ENCODE data around the gene RASSF8.

DNA sequence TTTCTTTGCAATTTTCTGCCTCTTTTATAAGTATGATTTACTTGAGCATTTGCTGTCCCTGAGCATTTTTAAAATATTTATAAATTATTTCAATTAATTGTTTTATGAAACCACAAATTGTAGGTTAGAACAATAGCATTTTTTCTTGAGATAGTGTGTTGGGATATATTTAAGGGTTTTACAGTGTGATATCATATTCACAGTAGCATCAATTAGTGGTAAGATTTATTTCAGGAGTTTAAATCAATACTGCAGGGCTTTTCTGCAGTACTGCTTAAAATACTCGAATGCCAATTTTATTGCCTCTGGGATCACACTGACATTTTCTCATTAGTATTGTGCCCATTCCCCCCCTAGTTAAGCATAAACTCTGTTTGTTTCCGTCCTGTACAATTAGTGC, 84.2 kb downstream of the RASSF8 start:
- TF ChIP-seq, protein P1, sequence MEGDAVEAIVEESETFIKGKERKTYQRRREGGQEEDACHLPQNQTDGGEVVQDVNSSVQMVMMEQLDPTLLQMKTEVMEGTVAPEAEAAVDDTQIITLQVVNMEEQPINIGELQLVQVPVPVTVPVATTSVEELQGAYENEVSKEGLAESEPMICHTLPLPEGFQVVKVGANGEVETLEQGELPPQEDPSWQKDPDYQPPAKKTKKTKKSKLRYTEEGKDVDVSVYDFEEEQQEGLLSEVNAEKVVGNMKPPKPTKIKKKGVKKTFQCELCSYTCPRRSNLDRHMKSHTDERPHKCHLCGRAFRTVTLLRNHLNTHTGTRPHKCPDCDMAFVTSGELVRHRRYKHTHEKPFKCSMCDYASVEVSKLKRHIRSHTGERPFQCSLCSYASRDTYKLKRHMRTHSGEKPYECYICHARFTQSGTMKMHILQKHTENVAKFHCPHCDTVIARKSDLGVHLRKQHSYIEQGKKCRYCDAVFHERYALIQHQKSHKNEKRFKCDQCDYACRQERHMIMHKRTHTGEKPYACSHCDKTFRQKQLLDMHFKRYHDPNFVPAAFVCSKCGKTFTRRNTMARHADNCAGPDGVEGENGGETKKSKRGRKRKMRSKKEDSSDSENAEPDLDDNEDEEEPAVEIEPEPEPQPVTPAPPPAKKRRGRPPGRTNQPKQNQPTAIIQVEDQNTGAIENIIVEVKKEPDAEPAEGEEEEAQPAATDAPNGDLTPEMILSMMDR (conservative IDR thresholded peaks at IDR 0.05; ENCODE audit: low read depth in 2 of 2), result no peak
- TF ChIP-seq EZH2 (IDR thresholded peaks at IDR 0.05; ENCODE audit: low read depth, unreplicated experiment) (no peak), POLR2AphosphoS5 (IDR thresholded peaks at IDR 0.05; ENCODE audit: low read depth) (no peak), CREB1 (CRISPR knock-in tag; IDR thresholded peaks at IDR 0.05; ENCODE audit: low read depth) (no peak), JUNB (IDR thresholded peaks at IDR 0.05; ENCODE audit: unreplicated experiment) (no peak), ZNF114 (CRISPR knock-in tag; IDR thresholded peaks at IDR 0.05) (no peak), EZH2phosphoT487 (IDR thresholded peaks at IDR 0.05; ENCODE audit: unreplicated experiment) (no peak)
- TF ChIP-seq, protein P2, sequence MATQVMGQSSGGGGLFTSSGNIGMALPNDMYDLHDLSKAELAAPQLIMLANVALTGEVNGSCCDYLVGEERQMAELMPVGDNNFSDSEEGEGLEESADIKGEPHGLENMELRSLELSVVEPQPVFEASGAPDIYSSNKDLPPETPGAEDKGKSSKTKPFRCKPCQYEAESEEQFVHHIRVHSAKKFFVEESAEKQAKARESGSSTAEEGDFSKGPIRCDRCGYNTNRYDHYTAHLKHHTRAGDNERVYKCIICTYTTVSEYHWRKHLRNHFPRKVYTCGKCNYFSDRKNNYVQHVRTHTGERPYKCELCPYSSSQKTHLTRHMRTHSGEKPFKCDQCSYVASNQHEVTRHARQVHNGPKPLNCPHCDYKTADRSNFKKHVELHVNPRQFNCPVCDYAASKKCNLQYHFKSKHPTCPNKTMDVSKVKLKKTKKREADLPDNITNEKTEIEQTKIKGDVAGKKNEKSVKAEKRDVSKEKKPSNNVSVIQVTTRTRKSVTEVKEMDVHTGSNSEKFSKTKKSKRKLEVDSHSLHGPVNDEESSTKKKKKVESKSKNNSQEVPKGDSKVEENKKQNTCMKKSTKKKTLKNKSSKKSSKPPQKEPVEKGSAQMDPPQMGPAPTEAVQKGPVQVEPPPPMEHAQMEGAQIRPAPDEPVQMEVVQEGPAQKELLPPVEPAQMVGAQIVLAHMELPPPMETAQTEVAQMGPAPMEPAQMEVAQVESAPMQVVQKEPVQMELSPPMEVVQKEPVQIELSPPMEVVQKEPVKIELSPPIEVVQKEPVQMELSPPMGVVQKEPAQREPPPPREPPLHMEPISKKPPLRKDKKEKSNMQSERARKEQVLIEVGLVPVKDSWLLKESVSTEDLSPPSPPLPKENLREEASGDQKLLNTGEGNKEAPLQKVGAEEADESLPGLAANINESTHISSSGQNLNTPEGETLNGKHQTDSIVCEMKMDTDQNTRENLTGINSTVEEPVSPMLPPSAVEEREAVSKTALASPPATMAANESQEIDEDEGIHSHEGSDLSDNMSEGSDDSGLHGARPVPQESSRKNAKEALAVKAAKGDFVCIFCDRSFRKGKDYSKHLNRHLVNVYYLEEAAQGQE (IDR thresholded peaks at IDR 0.05; ENCODE audit: unreplicated experiment), result no peak
- TF ChIP-seq, protein P3, sequence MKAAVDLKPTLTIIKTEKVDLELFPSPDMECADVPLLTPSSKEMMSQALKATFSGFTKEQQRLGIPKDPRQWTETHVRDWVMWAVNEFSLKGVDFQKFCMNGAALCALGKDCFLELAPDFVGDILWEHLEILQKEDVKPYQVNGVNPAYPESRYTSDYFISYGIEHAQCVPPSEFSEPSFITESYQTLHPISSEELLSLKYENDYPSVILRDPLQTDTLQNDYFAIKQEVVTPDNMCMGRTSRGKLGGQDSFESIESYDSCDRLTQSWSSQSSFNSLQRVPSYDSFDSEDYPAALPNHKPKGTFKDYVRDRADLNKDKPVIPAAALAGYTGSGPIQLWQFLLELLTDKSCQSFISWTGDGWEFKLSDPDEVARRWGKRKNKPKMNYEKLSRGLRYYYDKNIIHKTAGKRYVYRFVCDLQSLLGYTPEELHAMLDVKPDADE (IDR thresholded peaks at IDR 0.05), result no peak
- TF ChIP-seq, protein P4, sequence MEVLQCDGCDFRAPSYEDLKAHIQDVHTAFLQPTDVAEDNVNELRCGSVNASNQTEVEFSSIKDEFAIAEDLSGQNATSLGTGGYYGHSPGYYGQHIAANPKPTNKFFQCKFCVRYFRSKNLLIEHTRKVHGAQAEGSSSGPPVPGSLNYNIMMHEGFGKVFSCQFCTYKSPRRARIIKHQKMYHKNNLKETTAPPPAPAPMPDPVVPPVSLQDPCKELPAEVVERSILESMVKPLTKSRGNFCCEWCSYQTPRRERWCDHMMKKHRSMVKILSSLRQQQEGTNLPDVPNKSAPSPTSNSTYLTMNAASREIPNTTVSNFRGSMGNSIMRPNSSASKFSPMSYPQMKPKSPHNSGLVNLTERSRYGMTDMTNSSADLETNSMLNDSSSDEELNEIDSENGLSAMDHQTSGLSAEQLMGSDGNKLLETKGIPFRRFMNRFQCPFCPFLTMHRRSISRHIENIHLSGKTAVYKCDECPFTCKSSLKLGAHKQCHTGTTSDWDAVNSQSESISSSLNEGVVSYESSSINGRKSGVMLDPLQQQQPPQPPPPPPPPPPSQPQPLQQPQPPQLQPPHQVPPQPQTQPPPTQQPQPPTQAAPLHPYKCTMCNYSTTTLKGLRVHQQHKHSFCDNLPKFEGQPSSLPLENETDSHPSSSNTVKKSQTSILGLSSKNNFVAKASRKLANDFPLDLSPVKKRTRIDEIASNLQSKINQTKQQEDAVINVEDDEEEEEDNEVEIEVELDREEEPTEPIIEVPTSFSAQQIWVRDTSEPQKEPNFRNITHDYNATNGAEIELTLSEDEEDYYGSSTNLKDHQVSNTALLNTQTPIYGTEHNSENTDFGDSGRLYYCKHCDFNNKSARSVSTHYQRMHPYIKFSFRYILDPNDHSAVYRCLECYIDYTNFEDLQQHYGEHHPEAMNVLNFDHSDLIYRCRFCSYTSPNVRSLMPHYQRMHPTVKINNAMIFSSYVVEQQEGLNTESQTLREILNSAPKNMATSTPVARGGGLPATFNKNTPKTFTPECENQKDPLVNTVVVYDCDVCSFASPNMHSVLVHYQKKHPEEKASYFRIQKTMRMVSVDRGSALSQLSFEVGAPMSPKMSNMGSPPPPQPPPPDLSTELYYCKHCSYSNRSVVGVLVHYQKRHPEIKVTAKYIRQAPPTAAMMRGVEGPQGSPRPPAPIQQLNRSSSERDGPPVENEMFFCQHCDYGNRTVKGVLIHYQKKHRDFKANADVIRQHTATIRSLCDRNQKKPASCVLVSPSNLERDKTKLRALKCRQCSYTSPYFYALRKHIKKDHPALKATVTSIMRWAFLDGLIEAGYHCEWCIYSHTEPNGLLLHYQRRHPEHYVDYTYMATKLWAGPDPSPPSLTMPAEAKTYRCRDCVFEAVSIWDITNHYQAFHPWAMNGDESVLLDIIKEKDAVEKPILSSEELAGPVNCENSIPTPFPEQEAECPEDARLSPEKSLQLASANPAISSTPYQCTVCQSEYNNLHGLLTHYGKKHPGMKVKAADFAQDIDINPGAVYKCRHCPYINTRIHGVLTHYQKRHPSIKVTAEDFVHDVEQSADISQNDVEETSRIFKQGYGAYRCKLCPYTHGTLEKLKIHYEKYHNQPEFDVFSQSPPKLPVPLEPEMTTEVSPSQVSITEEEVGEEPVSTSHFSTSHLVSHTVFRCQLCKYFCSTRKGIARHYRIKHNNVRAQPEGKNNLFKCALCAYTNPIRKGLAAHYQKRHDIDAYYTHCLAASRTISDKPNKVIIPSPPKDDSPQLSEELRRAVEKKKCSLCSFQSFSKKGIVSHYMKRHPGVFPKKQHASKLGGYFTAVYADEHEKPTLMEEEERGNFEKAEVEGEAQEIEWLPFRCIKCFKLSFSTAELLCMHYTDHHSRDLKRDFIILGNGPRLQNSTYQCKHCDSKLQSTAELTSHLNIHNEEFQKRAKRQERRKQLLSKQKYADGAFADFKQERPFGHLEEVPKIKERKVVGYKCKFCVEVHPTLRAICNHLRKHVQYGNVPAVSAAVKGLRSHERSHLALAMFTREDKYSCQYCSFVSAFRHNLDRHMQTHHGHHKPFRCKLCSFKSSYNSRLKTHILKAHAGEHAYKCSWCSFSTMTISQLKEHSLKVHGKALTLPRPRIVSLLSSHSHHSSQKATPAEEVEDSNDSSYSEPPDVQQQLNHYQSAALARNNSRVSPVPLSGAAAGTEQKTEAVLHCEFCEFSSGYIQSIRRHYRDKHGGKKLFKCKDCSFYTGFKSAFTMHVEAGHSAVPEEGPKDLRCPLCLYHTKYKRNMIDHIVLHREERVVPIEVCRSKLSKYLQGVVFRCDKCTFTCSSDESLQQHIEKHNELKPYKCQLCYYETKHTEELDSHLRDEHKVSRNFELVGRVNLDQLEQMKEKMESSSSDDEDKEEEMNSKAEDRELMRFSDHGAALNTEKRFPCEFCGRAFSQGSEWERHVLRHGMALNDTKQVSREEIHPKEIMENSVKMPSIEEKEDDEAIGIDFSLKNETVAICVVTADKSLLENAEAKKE (CRISPR knock-in tag; IDR thresholded peaks at IDR 0.05), result no peak
